DOHH2 (cell line): ENCODE measurements around the gene SYT7.

Source experiments
- CTCF ChIP-seq: fragments of 200-600 bp; sonication (generic); IDR thresholded peaks from one replicate; pipeline ENCODE4 v1.5.1; 2014; ENCODE audit warnings: antibody characterized with exemption, mild to moderate bottlenecking, low read depth, low read length; ENCODE audit not compliant: poor library complexity, severe bottlenecking
- EZH2phosphoT487 ChIP-seq: fragments of 200-600 bp; sonication (generic); IDR thresholded peaks from 2 replicates; pipeline ENCODE4 v1.6.1; 2017; ENCODE audit warnings: borderline replicate concordance, mild to moderate bottlenecking, antibody characterized with exemption, low read length, moderate library complexity, mixed read lengths

- TF ChIP-seq CTCF: no peak
- no peak for TF ChIP-seq EZH2phosphoT487
Observed at GRCh38 chr11:61619471-61620226, 38.8 kb upstream of the SYT7 start.
